Panc1 (cell line): ENCODE data around the gene ZC3H10. TPM values are rescaled to one million over a fixed set of nuclear protein-coding genes. Genes with fewer than 3 reads are reported as not detected.
"Not testable (repeated sequence)": the region's sequence is repeated elsewhere in the genome, so short reads cannot be mapped to it uniquely, and the experiment has no call there.

ENCODE experiments used
- ATAC-seq: fragments of 200-7000 bp; cut with Tn5 transposase; 2 replicates; pipeline ENCODE4 v1.9.1; 2020; ENCODE audit warnings: mild to moderate bottlenecking, moderate library complexity
- BruUV-seq: library from RNA; stranded (reverse); fragments of 400-500 nt; replicated peaks from 2 replicates; lab custom pipeline; 2021; lab: Mats Ljungman, UMichigan
- CTCF ChIA-PET: fragments of 300-600 bp; sonication (Branson Sonifier 250); formaldehyde crosslinking; loops from one replicate; lab custom pipeline; 2022; ENCODE audit warnings: antibody characterized with exemption; lab: Charles Lee
- POLR2A ChIA-PET: fragments of 300-600 bp; sonication (Branson Sonifier 250); formaldehyde crosslinking; loops from one replicate; lab custom pipeline; 2022; ENCODE audit warnings: antibody characterized with exemption; lab: Charles Lee
- DNase-seq: peaks from one replicate; pipeline ENCODE4 v3.0.0-alpha.2; 2010; ENCODE audit warnings: low read depth, low spot score
- H3K27ac ChIP-seq: 2 replicates; pipeline ENCODE4 v1.5.1; 2011; ENCODE audit warnings: mild to moderate bottlenecking, low read length, inconsistent platforms
- H3K27me3 ChIP-seq: fragments of 200-500 bp; sonication (Bioruptor generic); 2 replicates; pipeline ENCODE4 v1.6.0; 2014; ENCODE audit warnings: low read length, inconsistent platforms; ENCODE audit not compliant: control insufficient read depth, insufficient read depth
- H3K36me3 ChIP-seq: fragments of 200-500 bp; sonication (Bioruptor generic); 2 replicates; pipeline ENCODE4 v1.5.1; 2014; ENCODE audit warnings: inconsistent platforms, mild to moderate bottlenecking, low read length, moderate library complexity; ENCODE audit not compliant: control insufficient read depth, insufficient read depth
- H3K4me1 ChIP-seq: 2 replicates; pipeline ENCODE4 v1.5.1; 2011; ENCODE audit warnings: inconsistent platforms, mild to moderate bottlenecking, low read length, moderate library complexity; ENCODE audit not compliant: control insufficient read depth, insufficient read depth
- H3K4me3 ChIP-seq, 2 experiments: 2 replicates each; pipeline ENCODE4 v1.5.1; 2011 to 2012; ENCODE audit warnings: low read depth in 2 of 2, low read length in 2 of 2, mild to moderate bottlenecking in 2 of 2, inconsistent platforms in 1 of 2, moderate library complexity in 1 of 2
- H3K9me3 ChIP-seq: fragments of 200-500 bp; sonication (Bioruptor generic); 2 replicates; pipeline ENCODE4 v1.5.1; 2014; ENCODE audit warnings: low read depth, mild to moderate bottlenecking, inconsistent platforms, low read length, moderate library complexity; ENCODE audit not compliant: control insufficient read depth, insufficient read depth
- CTCF ChIP-seq: fragments of 450-650 bp; IDR thresholded peaks from 2 replicates; pipeline ENCODE4 v1.5.1; 2017; ENCODE audit warnings: mild to moderate bottlenecking
- POLR2AphosphoS5 ChIP-seq: IDR thresholded peaks from 2 replicates; pipeline ENCODE4 v1.6.1; 2012; ENCODE audit warnings: mild to moderate bottlenecking, low read depth, low read length, moderate library complexity
- REST ChIP-seq, 2 experiments: IDR thresholded peaks; 2 replicates each; pipeline ENCODE4 v1.6.1; 2011 to 2012; ENCODE audit warnings: low read depth in 2 of 2, control low read depth in 1 of 2, low read length in 1 of 2, mild to moderate bottlenecking in 1 of 2, moderate library complexity in 1 of 2; ENCODE audit not compliant: insufficient read depth in 1 of 2
- SIN3A ChIP-seq: IDR thresholded peaks from 2 replicates; pipeline ENCODE4 v1.6.1; 2012; ENCODE audit warnings: low read depth, mild to moderate bottlenecking, low read length, moderate library complexity, borderline replicate concordance; ENCODE audit not compliant: insufficient read depth
- TCF7L2 ChIP-seq: IDR thresholded peaks from 2 replicates; pipeline ENCODE4 v1.6.1; 2011; ENCODE audit warnings: mild to moderate bottlenecking, low read depth, low read length, inconsistent platforms
- in situ Hi-C: cut with HindIII; loops from 2 replicates; pipeline ENCODE4 v1.10.0; 2016; ENCODE audit warnings: low sequenced_read_pairs, low pct_unique_long_range_greater_than_20kb
- intact Hi-C: fragments of 100-400 bp; cut with micrococcal nuclease; formaldehyde crosslinking; loops from one replicate; pipeline ENCODE4 v1.10.0; 2022; ENCODE audit not compliant: unreplicated experiment
- total RNA-seq: library from RNA; stranded (reverse); gene quantifications from one replicate; pipeline ENCODE4 v1.2.1, GENCODE V29; 2021; ENCODE audit not compliant: unreplicated experiment

Gene ZC3H10
- total RNA-seq, 1 experiment from 2014 or later = 6.0 TPM

GRCh38 chr12:56074396-56074795, 43.7 kb upstream of the ZC3H10 start:
- no peak for TF ChIP-seq TCF7L2
- TF ChIP-seq REST (IDR thresholded peaks at IDR 0.05; ENCODE audit: insufficient read depth in 1 of 2, low read depth in 2 of 2, low read length in 1 of 2) = no peak
- no peak for TF ChIP-seq CTCF
- no peak for TF ChIP-seq POLR2AphosphoS5
- TF ChIP-seq SIN3A = no peak
- in situ Hi-C loops = no loop called here
- Histone ChIP-seq H3K36me3 (no peaks in the 10 kb centered on the region), H3K27me3 (no peaks in the 10 kb centered on the region), H3K4me3 (no peak overlapping the region), H3K9me3 (no peaks in the 10 kb centered on the region), H3K4me1 (peaks cover 6% of the 10 kb centered on the region), H3K27ac (no peak overlapping the region)
- POLR2A ChIA-PET = interaction anchor here (0.6 kb wide), 1 partner anchor 43 kb away, joined by 7 read pairs; no protein-coding TSS in a partner anchor
- ATAC-seq (no peak), DNase-seq (no peak)
- intact Hi-C loops = no loop called here
- no TSS peak for BruUV-seq
- CTCF ChIA-PET = interaction anchor here (0.7 kb wide), 1 partner anchor 68 kb away, joined by 4 read pairs; no protein-coding TSS in a partner anchor

GRCh38 chr12:56077966-56078365, 40.1 kb upstream of the ZC3H10 start:
- in situ Hi-C loops, BruUV-seq, intact Hi-C loops, H3K36me3 ChIP-seq, H3K4me1 ChIP-seq, CTCF ChIA-PET, H3K27ac ChIP-seq, POLR2A ChIA-PET, H3K4me3 ChIP-seq, H3K9me3 ChIP-seq, DNase-seq, ATAC-seq, H3K27me3 ChIP-seq: not testable (repeated sequence)

- Histone ChIP-seq H3K27me3 (no peaks in the 10 kb centered on the region), H3K4me3 (peak overlapping the region; percentile 58 to 84), H3K27ac (peak overlapping the region; percentile 82), H3K4me1 (peaks cover 6% of the 10 kb centered on the region), H3K36me3 (no peaks in the 10 kb centered on the region; the same call in 1 of the 2 replicates), H3K9me3 (no peaks in the 10 kb centered on the region)
- no peak for TF ChIP-seq TCF7L2
- no peak for TF ChIP-seq POLR2AphosphoS5
- no peak for TF ChIP-seq SIN3A
- TF ChIP-seq CTCF = no peak
- no peak for TF ChIP-seq REST (IDR thresholded peaks at IDR 0.05; ENCODE audit: insufficient read depth in 1 of 2, low read depth in 2 of 2, low read length in 1 of 2)
- in situ Hi-C loops (no loop called here), intact Hi-C loops (no loop called here)
- BruUV-seq = no TSS peak
- ChIA-PET CTCF (no interaction called here), POLR2A (no interaction called here)
- no peak for DNase-seq
- ATAC-seq = no peak
Measured at GRCh38 chr12:56078427-56078826, 39.6 kb upstream of the ZC3H10 start.
